ENCODE results near the gene SCRN2.

SCRN2 gene

DNA sequence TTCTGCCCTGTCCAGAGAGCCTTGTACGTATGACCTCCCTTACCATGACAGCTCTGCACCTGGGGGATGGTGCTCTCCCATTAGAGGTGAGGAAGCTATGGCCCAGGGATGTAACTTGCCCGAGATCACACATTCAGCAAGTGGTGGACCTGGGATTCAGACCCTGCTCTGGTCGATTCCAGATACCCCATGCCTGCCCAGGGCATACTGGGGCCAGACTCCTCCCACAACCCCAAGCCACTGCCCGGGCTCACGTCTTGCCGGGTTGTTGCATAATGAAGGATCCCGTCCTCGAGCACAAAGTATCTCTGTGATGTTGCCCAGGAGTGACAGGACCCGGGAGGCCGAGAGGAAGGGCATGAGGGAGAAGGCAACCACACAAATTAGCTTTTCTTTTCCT lies 21.6 kb downstream of the SCRN2 start:
- no peak for DNase-seq

DNA sequence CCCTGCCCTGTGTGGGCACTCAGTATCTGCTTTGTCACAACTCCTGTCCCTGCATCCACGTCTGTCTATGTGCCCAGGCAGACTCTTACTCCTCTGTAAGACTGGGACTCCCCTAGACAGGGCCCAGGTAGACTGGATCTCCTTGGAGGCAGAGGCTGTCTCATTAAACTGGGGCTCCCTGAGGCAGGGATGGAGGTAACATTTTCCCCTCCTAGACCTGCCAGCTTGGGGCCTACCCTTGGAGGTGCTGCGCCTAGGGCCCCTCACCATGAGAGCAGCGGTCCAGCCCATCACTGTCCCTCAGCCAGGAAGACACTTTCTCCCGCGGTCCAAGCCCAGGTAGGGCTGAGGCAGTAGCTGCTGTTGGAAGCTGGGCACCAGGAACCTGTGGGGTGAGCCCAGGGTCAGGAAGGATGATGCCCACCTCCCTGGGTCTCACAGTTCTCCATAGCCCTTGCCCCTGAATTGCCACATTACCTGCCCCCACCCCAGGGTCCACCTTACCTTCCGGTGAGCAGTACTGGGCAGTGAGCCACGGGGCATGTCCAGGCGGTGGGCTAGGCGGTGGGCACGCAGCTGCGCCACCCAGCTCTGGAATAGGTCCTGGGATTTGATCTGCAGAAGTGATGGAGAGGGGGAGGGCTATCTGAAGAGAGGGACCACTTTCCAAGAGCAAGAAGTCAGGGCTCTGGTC lies 22.9 kb downstream of the SCRN2 start:
- DNase-seq = no peak

DNA sequence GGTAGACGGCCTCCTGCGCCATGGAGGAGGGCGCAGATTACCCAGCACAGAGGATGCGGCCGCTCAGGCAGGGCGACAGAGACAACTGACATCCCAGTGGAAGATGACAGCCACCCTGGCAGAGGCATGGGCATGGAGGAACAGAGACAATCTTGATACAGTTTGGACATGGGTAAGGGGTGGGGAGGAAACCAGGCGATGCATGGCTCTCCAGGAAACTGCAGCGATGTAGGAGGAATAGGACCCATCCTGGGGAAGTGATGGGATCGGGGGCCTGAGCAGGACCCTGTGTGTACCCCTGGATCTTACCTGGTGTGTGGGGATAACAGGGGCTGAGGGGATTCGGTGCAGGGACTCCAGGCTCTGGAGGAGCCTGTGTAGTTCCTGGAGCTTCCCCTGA lies 24.1 kb downstream of the SCRN2 start:
- no peak for DNase-seq

DNA sequence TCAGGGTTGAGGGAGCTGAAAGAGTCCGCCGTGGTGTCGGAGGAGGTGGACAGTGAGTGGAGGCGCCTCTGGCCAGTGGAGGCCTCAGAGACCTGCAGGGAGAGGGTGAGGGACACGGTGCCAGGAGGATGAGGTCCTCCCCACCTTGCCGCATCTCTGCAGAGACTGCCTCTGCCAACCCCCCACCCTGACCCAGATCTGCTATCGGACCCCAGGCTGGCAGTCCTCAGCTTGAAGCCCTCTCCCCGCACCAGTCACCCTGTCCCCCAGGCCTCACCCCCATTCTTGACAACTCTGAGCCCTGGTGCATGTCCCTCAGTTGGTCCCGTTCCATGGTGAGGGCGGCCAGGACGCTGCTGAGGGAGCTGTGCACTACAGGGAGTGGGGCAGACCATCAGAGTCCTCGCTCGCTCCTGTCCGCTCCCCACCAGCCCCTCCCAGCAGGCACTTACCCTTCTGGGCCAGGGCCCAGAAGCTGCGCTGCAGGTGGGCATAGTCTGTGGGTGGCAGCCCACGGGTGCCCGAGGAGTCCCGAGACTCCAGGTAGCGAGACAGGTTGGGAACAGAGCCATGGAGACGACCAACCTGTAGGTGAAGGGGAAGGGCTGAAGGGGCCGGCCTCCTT lies 24.9 kb downstream of the SCRN2 start:
- no peak for DNase-seq

DNA sequence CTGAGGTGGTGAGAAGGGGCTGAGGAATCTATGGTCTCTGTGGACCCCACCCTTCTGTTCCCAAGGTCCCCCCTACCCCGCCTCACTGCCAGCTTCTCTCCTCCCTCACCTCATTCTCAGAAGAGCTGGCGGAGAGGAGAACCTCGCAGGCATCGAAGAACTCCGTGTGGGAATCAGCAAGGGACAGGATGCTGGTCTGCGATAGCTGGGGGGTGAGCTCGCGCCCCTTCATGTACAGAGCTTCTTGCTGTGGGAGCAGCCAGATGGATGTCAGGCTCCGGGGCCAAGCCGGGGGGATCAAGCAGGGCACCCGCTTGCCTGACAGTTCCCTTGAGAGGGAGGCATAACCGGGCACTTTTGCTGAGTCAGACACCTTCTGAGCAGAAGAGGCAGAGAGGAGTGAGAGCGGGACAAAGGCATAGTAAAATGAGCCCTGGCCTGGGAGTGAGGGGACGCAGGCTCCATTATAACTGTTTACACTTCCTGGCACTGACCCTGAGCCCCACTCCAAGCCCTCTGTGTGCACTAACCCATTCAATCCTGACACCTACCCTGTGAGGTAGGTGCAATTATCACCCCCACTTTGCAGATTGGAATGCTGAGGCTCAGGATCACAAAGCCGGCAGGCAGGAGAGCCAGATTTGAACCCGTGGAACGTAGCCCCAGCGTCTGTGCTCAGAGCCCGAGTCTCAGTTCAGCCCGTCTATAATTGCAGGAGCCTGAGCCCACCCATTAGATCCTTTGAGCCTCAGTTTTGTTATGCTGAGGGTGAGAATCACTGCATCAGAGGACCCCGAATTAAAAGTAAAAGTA lies 25.8 kb downstream of the SCRN2 start:
- no peak for DNase-seq

DNA sequence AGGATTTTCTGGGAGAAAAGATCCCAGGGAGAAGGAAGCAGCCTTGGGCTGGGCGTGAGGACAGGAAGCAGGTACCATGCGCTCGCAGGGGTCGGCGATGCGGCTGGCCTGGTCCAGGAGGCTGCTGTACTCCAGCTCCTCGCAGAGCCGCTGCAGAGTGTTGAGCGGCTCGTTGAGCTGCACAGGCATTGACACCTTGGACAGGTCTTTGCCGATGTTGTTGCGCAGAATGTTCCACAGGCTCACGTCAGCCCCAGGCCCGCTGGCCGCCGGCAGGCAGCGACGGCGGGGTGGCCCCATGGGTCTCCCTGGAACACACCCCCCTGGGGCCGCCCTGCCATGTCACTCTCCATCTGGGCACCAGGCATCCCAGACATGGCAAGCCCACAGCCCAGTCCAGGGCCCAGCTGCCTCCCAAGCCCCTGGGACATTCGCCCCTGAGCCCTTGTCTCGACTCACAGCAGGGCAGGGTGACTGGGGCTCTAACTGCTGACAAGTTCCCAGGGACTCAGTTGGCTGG lies 27.5 kb downstream of the SCRN2 start:
- peak; percentile 8 for DNase-seq

DNA sequence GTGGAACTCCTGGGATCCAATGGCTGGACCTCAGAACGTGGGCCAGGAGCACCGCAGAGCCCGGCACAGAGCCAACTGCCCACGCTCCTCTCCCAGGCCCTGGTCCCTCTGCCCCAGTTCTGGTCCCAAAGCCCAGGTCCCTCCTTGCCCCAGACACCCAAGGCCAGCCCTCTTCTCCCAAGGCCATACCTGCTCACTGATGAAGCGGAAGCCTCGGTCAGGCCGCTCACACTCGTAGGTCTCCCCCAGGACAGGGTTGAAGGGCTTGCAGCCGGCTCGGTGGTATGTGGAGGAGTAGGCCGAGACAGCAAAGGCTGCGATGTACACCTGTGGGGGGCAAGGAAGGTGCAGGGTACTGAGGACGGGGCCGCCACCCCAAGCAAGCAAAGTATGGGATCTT lies 28.0 kb downstream of the SCRN2 start:
- DNase-seq = peak; percentile 7

DNA sequence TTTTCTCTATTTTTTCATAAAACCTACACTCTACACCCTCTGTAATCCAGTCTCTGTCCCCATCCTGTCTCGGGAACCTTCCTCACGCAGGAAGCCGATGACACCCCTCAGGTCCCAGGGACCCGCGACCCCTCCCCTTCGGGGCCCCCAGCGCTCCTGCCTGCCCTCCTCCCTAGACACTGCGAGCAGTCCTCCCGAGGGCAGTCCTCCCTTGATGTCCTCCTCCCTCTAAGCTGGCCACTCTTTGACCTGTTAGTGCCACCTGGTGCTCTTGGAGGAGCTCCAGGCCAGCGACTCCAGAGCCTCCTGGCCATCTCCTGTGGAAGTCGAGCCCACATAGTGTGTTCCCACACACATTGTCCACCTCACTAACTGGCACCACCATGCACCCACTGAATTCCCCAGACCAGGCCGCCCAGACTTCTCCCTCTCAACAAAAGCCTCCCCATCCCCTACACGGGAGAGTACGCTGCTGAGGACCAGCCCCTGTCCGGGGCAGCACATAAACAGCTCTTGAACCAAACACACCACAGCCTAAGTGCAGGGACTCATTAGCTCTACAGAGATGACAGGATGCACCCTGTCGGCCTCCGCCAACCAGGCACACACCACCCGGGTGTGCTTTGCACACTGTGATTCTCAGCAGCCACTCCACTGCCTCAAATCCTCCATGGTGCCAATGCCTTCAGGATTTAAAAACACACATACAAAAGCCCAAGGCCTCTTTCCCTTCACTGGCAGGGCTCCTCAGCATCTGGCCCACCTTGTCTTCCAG lies 28.7 kb downstream of the SCRN2 start:
- peak; percentile 8 for DNase-seq

DNA sequence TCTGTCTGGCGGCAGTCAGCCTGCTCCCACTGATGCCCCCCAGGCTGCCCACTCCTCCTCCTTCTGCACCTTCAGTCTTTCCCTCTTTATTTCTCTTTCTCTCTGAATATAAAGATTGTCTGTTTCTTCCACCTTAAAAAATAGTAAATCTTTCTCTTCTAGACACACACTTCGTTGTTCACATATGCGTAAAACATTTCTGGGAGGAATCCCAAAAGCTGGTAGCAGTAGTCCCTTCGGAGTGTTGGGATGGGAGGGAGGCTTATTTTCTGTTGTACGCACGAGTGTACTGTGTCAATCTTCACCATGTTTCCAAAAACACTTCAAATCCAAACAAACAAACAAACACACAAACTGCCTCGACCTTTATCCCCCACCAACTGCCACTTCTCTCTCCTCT lies 29.4 kb downstream of the SCRN2 start:
- DNase-seq = no peak

DNA sequence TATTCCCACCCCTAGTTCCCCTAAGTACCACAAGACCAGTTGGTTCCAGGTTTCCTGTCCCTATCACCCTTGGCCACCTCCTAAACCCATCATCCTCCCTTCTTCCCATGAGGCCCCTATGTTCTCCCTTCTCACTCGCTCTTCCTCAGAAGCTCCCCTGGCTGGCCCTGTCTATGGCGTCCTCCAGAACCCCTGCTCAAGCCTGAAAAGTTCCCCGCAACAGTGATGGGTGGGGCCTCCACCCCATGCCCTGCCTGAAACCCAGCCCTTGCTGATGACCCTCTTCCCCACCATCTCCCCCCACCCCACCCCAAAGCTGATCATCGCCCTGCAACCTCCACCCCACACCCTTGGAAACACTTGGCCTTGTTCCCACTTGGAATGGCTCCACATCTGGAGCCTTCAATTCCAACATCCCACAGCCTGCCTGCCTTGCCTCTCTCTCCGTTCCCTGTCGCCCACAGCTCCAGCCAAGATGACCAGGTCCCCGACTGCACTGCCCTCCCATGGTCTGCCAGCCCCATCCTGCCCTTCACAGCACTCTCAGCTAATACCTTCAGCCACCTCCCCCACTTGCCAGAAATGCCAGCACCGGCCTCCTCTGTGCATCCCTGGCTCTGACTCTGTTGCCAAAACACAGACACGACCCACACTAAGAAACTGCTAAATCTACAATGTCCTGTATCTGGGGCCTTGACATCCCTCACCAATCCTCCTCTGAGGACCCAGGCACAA lies 30.0 kb downstream of the SCRN2 start:
- no peak for DNase-seq

DNA sequence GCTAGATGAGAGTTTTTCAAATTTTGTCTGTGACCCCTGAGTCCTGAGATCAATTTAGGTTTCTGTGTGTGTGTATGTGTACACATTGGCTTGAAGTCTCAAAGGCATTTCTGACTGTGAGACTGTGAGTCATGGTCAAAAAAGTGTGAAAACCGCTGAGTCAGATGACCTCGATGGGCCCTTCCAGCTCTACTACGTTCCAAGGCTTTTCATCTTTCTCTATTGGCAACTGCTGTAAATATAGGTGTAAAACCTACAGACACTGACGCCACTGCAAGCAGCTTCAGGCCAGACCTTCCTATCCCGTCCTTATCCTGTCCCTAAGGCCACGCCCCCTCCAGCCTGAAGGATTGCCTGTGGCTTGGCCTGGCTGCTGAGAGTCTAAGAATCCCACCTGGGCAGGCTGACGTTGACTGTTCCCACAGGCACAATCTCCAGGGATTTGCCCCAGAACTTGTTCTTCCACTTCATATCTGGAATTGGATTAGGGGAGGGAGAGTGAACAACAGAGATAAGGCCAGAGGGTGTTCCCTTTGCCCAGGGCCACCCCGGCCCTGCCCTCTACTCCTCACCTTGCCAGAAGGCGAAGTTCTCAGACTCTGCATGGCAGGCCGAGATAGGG lies 30.8 kb downstream of the SCRN2 start:
- DNase-seq = no peak

DNA sequence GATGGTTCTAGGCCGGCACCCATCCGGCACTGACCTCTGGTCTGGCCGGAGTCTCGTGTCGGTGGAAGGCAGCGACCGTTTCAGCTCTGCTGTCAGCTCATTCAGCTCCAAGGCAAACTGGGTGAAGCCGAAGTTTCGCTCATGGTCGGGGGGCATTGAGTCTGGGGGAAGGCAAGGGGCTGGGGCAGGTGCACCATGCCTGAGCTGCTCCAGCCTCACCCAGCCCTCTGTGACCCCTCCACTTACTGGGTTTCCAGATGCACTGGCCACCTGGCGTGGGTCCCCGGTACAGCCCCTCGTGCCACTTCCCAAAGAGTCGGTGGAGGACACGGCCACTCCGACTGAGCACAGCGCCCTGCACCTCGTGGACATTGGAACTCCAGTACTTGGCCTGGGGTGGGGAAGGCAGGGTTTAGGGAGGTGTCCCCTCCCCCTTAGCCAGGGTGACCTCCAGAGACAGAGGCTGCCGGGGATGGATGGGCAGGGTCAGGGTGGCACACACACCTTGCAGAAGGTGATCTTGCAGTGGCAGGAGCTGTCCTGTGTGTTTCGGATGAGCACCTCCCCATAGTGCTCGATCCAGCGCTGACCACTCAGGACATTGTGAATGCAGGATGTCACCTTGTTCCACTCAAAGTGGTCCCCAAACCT lies 32.1 kb downstream of the SCRN2 start:
- no peak for DNase-seq

DNA sequence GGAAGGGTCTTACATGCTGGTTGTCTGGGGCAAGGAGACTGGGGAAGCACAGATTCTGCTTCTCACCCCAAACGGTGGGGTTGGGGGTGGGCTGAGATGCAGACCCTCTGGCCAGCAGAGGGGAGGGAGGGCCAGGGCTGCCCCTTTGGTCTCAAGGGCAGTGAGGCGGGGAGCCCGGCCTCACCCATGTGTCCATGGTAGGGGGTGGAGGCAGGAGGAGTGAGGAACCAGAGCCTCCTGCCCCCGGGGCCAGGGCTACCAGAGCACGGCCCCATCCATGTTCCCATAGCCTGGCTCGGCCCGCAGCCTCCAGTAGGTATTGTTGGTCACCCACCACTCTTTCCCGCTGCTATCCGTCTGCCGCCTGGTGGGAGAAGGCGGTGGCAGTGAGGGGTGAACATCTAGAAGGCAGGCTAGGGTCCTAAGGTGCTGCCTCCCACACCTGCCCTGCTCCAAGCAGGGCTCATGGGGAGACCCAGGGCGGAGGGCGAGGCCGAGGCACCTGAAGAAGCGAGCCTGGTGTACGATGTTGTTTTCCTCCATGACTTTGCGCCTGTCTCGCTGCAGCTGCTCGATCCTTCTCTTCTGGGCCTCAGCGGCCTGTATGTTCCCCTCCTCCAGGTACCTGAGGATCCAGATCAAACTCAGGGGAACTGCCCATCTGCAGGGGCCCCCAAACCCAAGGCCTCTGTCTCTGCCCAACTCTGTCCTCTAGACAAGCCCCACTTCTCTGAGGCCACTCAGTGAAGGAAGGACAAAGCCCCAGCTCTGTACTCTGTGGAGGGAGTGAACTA lies 32.8 kb downstream of the SCRN2 start:
- no peak for DNase-seq

DNA sequence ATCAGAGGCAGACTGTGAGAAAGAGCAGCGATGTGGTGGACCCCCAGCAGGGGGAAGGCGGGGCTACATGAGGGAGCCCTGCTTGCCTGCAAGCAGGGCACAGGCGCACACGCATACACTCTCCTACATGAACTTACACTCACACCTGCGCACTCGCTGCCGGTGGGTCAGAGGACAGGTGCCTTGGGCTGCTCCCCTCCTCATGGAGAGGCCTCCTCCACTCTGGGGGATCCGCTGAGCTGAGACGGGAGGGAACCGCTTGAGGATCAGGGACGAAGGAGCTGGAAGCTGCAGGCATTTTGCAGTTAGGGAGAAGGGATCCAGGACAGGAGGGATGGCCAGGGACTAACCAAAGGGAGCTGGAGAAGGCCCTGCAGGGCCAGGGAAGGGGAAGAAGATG lies 33.7 kb downstream of the SCRN2 start:
- no peak for DNase-seq

DNA sequence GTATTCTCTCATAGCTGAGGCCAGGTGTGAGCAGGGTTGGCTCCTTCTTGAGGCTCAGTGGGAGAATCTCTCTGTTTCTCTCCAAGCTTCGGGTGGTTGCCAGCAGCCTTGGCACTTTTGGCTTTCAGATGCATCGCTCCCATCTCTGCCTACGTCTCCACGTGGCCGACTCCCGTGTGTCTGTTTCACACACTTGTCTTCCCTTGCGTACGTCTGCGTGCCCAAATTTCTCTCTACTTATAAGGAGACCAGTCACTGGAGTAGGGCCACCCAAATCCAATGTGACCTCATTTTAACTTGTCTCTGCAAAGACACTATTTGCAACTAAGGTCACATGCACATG lies 34.2 kb downstream of the SCRN2 start:
- DNase-seq = no peak

DNA sequence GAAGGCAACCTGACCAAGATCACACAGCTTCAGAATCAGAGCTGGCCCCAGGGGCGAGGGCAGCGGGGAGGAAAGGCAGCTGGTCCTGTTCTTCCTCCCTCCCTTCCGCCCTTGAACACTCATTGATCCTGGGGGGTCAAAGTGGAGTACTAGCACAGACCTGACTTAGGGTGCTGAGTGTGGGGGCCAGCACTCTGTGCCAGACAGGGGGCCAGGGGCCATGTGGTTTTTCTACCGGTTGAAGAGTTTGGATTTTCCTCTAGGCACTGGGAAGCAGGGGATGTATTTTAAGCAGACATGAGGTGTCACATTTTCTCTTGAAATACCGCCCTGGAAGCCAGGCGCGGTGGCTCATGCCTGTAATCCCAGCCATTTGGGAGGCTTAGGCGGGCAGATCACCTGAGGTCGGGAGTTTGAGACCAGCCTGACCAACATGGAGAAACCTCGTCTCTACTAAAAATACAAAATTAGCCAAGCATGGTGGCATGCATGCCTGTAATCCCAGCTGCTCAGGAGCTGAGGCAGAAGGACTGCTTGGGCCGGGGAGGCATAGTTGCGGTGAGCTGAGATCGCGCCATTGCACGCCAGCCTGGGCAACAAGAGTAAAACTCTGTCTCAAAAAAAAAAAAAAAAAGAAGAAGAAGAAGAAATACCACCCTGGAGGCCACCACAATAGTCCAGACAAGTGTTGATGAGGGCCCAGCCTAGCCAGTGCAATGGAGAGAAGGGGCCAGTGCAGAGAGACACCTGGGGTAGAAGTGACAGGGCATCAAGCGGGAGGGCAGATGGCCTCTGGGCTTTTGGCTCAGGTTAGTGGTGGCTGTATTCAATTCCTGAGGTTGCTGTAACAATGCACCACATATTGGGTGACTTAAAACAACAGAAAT lies 34.8 kb downstream of the SCRN2 start:
- DNase-seq = no peak

DNA sequence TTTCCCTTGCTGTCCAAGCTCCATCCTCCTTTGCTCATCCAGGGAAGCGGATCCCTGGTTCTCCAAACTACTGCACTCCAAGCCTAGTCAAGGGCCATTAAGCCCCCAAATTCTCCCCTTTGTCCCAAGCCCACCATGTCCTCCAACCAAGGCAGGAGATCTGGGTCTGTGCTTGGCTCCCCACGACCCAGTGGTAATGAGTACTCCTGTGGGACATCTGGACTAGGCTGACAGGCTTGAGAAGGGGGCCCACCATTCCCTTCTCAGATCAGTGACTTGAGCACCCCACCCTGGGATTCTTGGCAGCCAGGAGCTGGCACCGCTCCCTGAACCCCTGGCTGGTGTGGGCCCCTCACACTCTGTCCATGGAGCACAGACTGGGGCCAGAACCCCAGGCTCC lies 36.6 kb downstream of the SCRN2 start:
- no peak for DNase-seq

DNA sequence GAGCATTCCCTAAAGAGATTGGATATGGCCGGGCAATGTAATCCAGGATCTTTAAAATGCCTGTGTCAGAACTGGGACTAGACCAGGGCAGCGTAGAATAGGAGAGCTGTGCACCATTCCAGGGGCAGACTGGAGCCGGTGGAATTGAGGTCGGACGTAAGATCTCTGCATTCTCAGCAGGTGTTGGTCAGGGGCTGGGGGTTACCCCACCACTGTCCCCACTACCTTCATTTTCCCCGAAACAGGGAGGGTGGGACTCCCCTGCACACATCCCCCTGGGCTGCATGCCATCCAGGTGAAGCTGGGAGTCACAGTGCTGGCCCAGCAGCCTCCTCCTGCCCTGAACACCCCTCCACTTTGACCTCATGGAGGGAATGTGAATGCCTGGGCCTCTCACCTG lies 37.3 kb downstream of the SCRN2 start:
- DNase-seq = no peak

DNA sequence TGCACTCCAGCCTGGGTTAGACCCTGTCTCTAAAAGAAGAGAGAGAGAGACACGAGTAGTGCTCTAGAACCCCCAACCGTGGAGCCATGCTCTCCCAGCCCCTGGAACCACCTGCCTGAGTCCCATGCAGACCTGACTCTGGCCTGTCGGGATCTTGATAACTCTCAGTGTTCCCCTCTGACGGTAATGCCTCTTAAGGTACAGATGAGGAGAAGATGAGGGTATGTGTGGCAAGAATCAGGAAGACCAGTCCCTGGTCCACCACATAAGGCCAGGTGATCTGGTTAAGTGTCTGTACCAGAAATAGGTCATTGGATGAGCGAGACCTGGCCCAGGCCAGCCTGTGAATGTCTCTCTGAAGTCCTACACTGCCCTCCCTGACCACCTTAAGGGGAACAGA lies 37.9 kb downstream of the SCRN2 start:
- no peak for DNase-seq
